GM21529 (cell line): ENCODE data around the gene ANGPTL8.

Source experiments
- ATAC-seq: cut with Tn5 transposase; IDR thresholded peaks from one replicate; pipeline ENCODE4 v1.9.1; 2021; ENCODE audit not compliant: unreplicated experiment

Gene ANGPTL8

GRCh38 chr19:11288349-11288748, 48.9 kb downstream of the ANGPTL8 start:
- no peak for ATAC-seq

GRCh38 chr19:11290256-11290655, 50.8 kb downstream of the ANGPTL8 start:
- no peak for ATAC-seq

- no peak for ATAC-seq
Measured at GRCh38 chr19:11291415-11291814, 52.0 kb downstream of the ANGPTL8 start.
